ENCODE measurements around the gene ARHGEF28. TPM values are rescaled to one million over a fixed set of nuclear protein-coding genes. Genes with fewer than 3 reads are reported as not detected.

ARHGEF28 gene
- polyA plus RNA-seq, 1 donor from 2014 or later, result not detected

DNA sequence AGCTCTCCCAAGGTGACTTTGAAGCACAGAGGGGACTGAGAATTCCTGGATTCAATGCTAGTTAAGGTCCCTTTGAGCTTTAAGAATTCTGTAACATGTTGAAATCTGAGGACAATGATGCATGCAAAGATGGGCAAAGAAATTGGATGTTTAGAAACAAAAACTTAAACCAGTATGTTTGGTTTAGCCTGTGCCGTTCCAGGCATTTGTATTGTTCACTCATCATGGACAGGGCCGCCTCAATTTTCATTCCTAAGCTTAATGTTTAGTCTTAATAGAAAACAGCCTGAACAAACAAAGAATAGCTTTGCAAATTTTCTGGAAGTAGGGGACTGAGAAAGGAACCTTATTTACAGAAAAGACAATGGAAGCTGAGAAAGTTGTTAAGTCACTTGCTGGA is 267.8 kb downstream of the ARHGEF28 start:
- no peak overlapping the region for H3K27ac ChIP-seq (ENCODE audit: low read length)

GRCh38 chr5:73894860-73895259 is 268.9 kb downstream of the ARHGEF28 start:
- Histone ChIP-seq H3K79me2 (replicated peaks; ENCODE audit: insufficient read depth, low read length) (no peaks in the 10 kb centered on the region), H3K27ac (ENCODE audit: low read length) (no peak overlapping the region), H3K27me3 (ENCODE audit: insufficient read depth, low read depth, low read length) (no peaks in the 10 kb centered on the region), H4K20me1 (ENCODE audit: insufficient read depth) (no peaks in the 10 kb centered on the region), H3F3A (ENCODE audit: insufficient read depth, low read length, poor library complexity, severe bottlenecking) (no peaks in the 10 kb centered on the region), H3K4me3 (ENCODE audit: low read length) (no peak overlapping the region), H2AFZ (ENCODE audit: low read depth, low read length) (no peak overlapping the region), H3K9me2 (ENCODE audit: insufficient read depth, low read length) (no peaks in the 10 kb centered on the region), H3K36me3 (ENCODE audit: insufficient read depth, low read length) (no peaks in the 10 kb centered on the region), H3K4me2 (ENCODE audit: low read length) (no peak overlapping the region), H3K9ac (ENCODE audit: low read length) (no peak overlapping the region), H3K9me3 (ENCODE audit: low read length) (no peaks in the 10 kb centered on the region)
- no peak for TF ChIP-seq SMC3 (conservative IDR thresholded peaks at IDR 0.05; ENCODE audit: poor library complexity)
- no peak for TF ChIP-seq RAD21 (conservative IDR thresholded peaks at IDR 0.05)
- TF ChIP-seq, protein P1, sequence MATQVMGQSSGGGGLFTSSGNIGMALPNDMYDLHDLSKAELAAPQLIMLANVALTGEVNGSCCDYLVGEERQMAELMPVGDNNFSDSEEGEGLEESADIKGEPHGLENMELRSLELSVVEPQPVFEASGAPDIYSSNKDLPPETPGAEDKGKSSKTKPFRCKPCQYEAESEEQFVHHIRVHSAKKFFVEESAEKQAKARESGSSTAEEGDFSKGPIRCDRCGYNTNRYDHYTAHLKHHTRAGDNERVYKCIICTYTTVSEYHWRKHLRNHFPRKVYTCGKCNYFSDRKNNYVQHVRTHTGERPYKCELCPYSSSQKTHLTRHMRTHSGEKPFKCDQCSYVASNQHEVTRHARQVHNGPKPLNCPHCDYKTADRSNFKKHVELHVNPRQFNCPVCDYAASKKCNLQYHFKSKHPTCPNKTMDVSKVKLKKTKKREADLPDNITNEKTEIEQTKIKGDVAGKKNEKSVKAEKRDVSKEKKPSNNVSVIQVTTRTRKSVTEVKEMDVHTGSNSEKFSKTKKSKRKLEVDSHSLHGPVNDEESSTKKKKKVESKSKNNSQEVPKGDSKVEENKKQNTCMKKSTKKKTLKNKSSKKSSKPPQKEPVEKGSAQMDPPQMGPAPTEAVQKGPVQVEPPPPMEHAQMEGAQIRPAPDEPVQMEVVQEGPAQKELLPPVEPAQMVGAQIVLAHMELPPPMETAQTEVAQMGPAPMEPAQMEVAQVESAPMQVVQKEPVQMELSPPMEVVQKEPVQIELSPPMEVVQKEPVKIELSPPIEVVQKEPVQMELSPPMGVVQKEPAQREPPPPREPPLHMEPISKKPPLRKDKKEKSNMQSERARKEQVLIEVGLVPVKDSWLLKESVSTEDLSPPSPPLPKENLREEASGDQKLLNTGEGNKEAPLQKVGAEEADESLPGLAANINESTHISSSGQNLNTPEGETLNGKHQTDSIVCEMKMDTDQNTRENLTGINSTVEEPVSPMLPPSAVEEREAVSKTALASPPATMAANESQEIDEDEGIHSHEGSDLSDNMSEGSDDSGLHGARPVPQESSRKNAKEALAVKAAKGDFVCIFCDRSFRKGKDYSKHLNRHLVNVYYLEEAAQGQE (IDR thresholded peaks at IDR 0.05; ENCODE audit: borderline replicate concordance), result no peak
- no peak for TF ChIP-seq EZH2 (IDR thresholded peaks at IDR 0.05; ENCODE audit: borderline replicate concordance, insufficient read depth, low read length, poor library complexity, severe bottlenecking)
- TF ChIP-seq TAF1 (IDR thresholded peaks at IDR 0.05; ENCODE audit: low read depth), result no peak
- no peak for TF ChIP-seq MXI1 (conservative IDR thresholded peaks at IDR 0.05; ENCODE audit: poor library complexity, severe bottlenecking)
- no peak for TF ChIP-seq POLR2AphosphoS5 (IDR thresholded peaks at IDR 0.05)
- TF ChIP-seq, protein P2, sequence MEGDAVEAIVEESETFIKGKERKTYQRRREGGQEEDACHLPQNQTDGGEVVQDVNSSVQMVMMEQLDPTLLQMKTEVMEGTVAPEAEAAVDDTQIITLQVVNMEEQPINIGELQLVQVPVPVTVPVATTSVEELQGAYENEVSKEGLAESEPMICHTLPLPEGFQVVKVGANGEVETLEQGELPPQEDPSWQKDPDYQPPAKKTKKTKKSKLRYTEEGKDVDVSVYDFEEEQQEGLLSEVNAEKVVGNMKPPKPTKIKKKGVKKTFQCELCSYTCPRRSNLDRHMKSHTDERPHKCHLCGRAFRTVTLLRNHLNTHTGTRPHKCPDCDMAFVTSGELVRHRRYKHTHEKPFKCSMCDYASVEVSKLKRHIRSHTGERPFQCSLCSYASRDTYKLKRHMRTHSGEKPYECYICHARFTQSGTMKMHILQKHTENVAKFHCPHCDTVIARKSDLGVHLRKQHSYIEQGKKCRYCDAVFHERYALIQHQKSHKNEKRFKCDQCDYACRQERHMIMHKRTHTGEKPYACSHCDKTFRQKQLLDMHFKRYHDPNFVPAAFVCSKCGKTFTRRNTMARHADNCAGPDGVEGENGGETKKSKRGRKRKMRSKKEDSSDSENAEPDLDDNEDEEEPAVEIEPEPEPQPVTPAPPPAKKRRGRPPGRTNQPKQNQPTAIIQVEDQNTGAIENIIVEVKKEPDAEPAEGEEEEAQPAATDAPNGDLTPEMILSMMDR (IDR thresholded peaks at IDR 0.05; ENCODE audit: poor library complexity, severe bottlenecking), result no peak
- TF ChIP-seq EP300 (conservative IDR thresholded peaks at IDR 0.05; ENCODE audit: poor library complexity, severe bottlenecking), result no peak

More for the DNA sequence above, 267.8 kb downstream of the ARHGEF28 start:
- TF ChIP-seq POLR2AphosphoS5 (IDR thresholded peaks at IDR 0.05) (no peak), EZH2 (IDR thresholded peaks at IDR 0.05; ENCODE audit: borderline replicate concordance, insufficient read depth, low read length, poor library complexity, severe bottlenecking) (no peak), RAD21 (conservative IDR thresholded peaks at IDR 0.05) (no peak), EP300 (conservative IDR thresholded peaks at IDR 0.05; ENCODE audit: poor library complexity, severe bottlenecking) (no peak), MXI1 (conservative IDR thresholded peaks at IDR 0.05; ENCODE audit: poor library complexity, severe bottlenecking) (no peak), SMC3 (conservative IDR thresholded peaks at IDR 0.05; ENCODE audit: poor library complexity) (no peak), TAF1 (IDR thresholded peaks at IDR 0.05; ENCODE audit: low read depth) (no peak)
- TF ChIP-seq, protein P2 (IDR thresholded peaks at IDR 0.05; ENCODE audit: poor library complexity, severe bottlenecking), result no peak
- TF ChIP-seq, protein P1 (IDR thresholded peaks at IDR 0.05; ENCODE audit: borderline replicate concordance), result no peak
- no peaks in the 10 kb centered on the region for H3F3A ChIP-seq (ENCODE audit: insufficient read depth, low read length, poor library complexity, severe bottlenecking)
- H4K20me1 ChIP-seq (ENCODE audit: insufficient read depth), result no peaks in the 10 kb centered on the region
- no peaks in the 10 kb centered on the region for H3K9me2 ChIP-seq (ENCODE audit: insufficient read depth, low read length)
- H3K27me3 ChIP-seq (ENCODE audit: insufficient read depth, low read depth, low read length), result no peaks in the 10 kb centered on the region
- no peak overlapping the region for H3K4me3 ChIP-seq (ENCODE audit: low read length)
- H3K9ac ChIP-seq (ENCODE audit: low read length), result no peak overlapping the region
- H2AFZ ChIP-seq (ENCODE audit: low read depth, low read length), result no peak overlapping the region
- H3K79me2 ChIP-seq (replicated peaks; ENCODE audit: insufficient read depth, low read length), result no peaks in the 10 kb centered on the region
- H3K4me2 ChIP-seq (ENCODE audit: low read length), result no peak overlapping the region
- H3K9me3 ChIP-seq (ENCODE audit: low read length), result no peaks in the 10 kb centered on the region
- H3K36me3 ChIP-seq (ENCODE audit: insufficient read depth, low read length), result no peaks in the 10 kb centered on the region

Measured in neural cell (in vitro differentiated cells).